Loucy (cell line): ENCODE results near the gene ZMYM3.
A peak's percentile ranks its signal among the peaks of the same experiment; 100 is the strongest.

ENCODE experiments used
- H2AFZ ChIP-seq: fragments of 200-600 bp; sonication (generic); 2 replicates; pipeline ENCODE4 v1.6.0; 2016; ENCODE audit warnings: antibody characterized with exemption, mild to moderate bottlenecking, low read length, moderate library complexity
- H3F3A ChIP-seq: fragments of 200-600 bp; 2 replicates; pipeline ENCODE4 v1.6.0; 2016; ENCODE audit warnings: antibody characterized with exemption, low read depth, mild to moderate bottlenecking
- H3K27me3 ChIP-seq: fragments of 200-600 bp; sonication (generic); 2 replicates; pipeline ENCODE4 v1.6.1; 2014; ENCODE audit warnings: low read length, mild to moderate bottlenecking; ENCODE audit not compliant: insufficient read depth, poor library complexity, severe bottlenecking
- H3K36me3 ChIP-seq: fragments of 200-600 bp; sonication (generic); 2 replicates; pipeline ENCODE4 v1.6.1; 2016; ENCODE audit warnings: low read length; ENCODE audit not compliant: insufficient read depth
- H3K4me1 ChIP-seq: fragments of 200-600 bp; sonication (generic); 2 replicates; pipeline ENCODE4 v1.5.1; 2014; ENCODE audit warnings: low read length, mild to moderate bottlenecking; ENCODE audit not compliant: insufficient read depth, poor library complexity, severe bottlenecking
- H3K4me2 ChIP-seq: fragments of 200-600 bp; sonication (generic); 2 replicates; pipeline ENCODE4 v1.6.0; 2014; ENCODE audit warnings: antibody characterized with exemption, low read length, low read depth, mild to moderate bottlenecking; ENCODE audit not compliant: poor library complexity, severe bottlenecking
- H3K4me3 ChIP-seq: fragments of 200-600 bp; sonication (generic); 2 replicates; pipeline ENCODE4 v1.5.1; 2014; ENCODE audit warnings: low read length, mild to moderate bottlenecking, mixed read lengths; ENCODE audit not compliant: poor library complexity, severe bottlenecking
- H3K79me2 ChIP-seq: fragments of 200-600 bp; sonication (generic); 2 replicates; pipeline ENCODE4 v1.6.1; 2014; ENCODE audit warnings: low read length; ENCODE audit not compliant: insufficient read depth
- H3K9ac ChIP-seq: fragments of 200-600 bp; sonication (generic); 2 replicates; pipeline ENCODE4 v1.6.0; 2014; ENCODE audit warnings: mild to moderate bottlenecking, low read depth, low read length, moderate library complexity; ENCODE audit not compliant: poor library complexity, severe bottlenecking
- H3K9me2 ChIP-seq: fragments of 200-600 bp; sonication (generic); replicated peaks from 2 replicates; pipeline ENCODE4 v1.6.1; 2016; ENCODE audit warnings: low read depth, low read length, mixed read lengths
- H3K9me3 ChIP-seq: fragments of 200-600 bp; sonication (generic); 2 replicates; pipeline ENCODE4 v1.6.1; 2014; ENCODE audit warnings: mild to moderate bottlenecking, antibody characterized with exemption, low read length, low read depth; ENCODE audit not compliant: insufficient read depth
- H4K20me1 ChIP-seq: fragments of 200-600 bp; sonication (generic); 2 replicates; pipeline ENCODE4 v1.6.0; 2014; ENCODE audit warnings: antibody characterized with exemption, low read length, mild to moderate bottlenecking; ENCODE audit not compliant: insufficient read depth, poor library complexity, severe bottlenecking
- CTCF ChIP-seq: fragments of 200-600 bp; sonication (generic); conservative IDR thresholded peaks from 2 replicates; pipeline ENCODE4 v1.5.1; 2014; ENCODE audit warnings: mild to moderate bottlenecking, antibody characterized with exemption, low read length
- EZH2phosphoT487 ChIP-seq: fragments of 200-600 bp; IDR thresholded peaks from 2 replicates; pipeline ENCODE4 v1.6.1; 2018; ENCODE audit warnings: antibody characterized with exemption, mild to moderate bottlenecking, moderate library complexity, borderline replicate concordance

ZMYM3 gene

DNA sequence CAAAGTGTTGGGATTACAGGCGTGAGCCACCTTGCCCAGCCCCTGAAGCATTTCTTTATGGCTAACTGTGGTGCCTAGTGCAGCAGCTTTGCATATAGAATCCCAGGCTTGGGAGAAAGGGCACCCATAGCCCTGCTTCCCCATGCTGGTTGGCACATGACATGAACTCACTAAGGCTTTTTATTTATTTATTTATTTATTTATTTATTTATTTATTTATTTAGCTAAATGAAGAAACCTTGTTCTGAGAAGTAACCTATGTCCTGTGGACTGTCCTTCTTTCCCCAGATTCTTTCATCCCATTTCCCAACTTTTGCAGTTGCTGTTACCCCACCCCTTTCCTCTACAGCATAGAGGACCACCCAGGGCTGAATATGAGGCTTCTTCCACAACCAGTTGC, 32.8 kb downstream of the ZMYM3 start:
- Histone ChIP-seq H3K9ac (no peak overlapping the region), H3K4me2 (no peak overlapping the region), H3K9me2 (no peaks in the 10 kb centered on the region), H3K9me3 (no peaks in the 10 kb centered on the region), H3F3A (no peaks in the 10 kb centered on the region), H4K20me1 (no peaks in the 10 kb centered on the region), H3K79me2 (no peaks in the 10 kb centered on the region), H3K4me3 (no peak overlapping the region), H3K27me3 (no peaks in the 10 kb centered on the region), H3K36me3 (no peaks in the 10 kb centered on the region), H2AFZ (no peak overlapping the region), H3K4me1 (peaks cover 4% of the 10 kb centered on the region)
- TF ChIP-seq CTCF, result no peak
- TF ChIP-seq EZH2phosphoT487, result no peak

DNA sequence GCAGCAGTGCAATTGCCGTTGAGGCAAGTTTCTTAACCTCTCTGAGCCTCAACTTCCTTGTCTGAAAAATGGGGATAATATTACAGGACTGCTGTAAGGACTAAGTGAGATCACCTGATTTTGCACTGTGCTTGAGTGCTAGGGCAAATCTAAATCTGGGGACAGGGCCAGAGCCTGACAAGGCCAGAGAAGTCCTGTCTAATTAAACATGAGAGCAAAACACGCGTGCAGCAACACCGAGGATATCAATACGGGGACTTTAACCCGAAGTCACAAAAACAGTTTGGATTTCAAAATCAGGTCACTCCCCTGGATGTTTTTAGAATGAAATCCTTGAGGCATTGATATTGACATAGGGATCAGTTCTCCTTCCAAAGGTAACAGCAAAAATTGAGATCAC, 36.6 kb downstream of the ZMYM3 start:
- no peaks in the 10 kb centered on the region for H3F3A ChIP-seq
- H3K9me2 ChIP-seq, result no peaks in the 10 kb centered on the region
- no peaks in the 10 kb centered on the region for H3K36me3 ChIP-seq
- no peaks in the 10 kb centered on the region for H3K79me2 ChIP-seq
- H3K9me3 ChIP-seq, result no peaks in the 10 kb centered on the region
- no peaks in the 10 kb centered on the region for H3K27me3 ChIP-seq
- no peak overlapping the region for H3K9ac ChIP-seq
- no peak overlapping the region for H3K4me3 ChIP-seq
- no peak overlapping the region for H3K4me2 ChIP-seq
- H3K4me1 ChIP-seq, result peaks cover 4% of the 10 kb centered on the region
- no peaks in the 10 kb centered on the region for H4K20me1 ChIP-seq
- no peak overlapping the region for H2AFZ ChIP-seq
- no peak for TF ChIP-seq EZH2phosphoT487
- TF ChIP-seq CTCF, result no peak

DNA sequence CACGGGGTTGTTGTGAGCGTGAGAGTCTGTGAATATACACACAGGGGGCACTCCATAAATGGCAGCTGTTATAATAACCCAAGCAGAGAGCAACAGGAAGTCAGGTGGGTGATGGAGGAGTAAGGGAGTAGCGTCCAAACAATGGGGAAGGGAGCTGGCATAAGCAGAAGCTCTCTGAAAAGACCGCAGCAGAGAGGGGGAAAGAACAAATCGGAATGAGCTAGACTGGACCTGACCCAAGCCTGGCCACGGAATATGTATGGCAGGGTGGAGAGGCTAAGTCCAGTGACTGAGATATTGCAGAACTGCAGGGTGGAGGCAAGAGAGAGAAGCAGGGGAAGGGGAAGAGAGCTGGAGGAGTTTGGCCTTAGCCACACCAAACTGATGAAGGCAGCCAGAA, 37.5 kb downstream of the ZMYM3 start:
- peak overlapping the region; percentile 64; the same call in 1 of the 2 replicates for H2AFZ ChIP-seq
- H3K9me3 ChIP-seq, result no peaks in the 10 kb centered on the region
- no peak for TF ChIP-seq CTCF
- TF ChIP-seq EZH2phosphoT487, result no peak
- H3F3A ChIP-seq, result no peaks in the 10 kb centered on the region
- H3K9me2 ChIP-seq, result no peaks in the 10 kb centered on the region
- H3K4me1 ChIP-seq, result peaks cover 4% of the 10 kb centered on the region
- no peak overlapping the region for H3K4me2 ChIP-seq
- no peak overlapping the region for H3K4me3 ChIP-seq
- H3K27me3 ChIP-seq, result no peaks in the 10 kb centered on the region
- H4K20me1 ChIP-seq, result no peaks in the 10 kb centered on the region
- no peaks in the 10 kb centered on the region for H3K79me2 ChIP-seq
- no peaks in the 10 kb centered on the region for H3K36me3 ChIP-seq
- no peak overlapping the region for H3K9ac ChIP-seq
